NCI-H2107 (cell line): ENCODE results near the gene C10orf71.

Experiments
- DNase-seq: peaks from one replicate; lab custom pipeline; 2025; lab: John Stamatoyannopoulos, UW

The C10orf71 gene

GRCh38 chr10:49314806-49315205 lies 15.8 kb downstream of the C10orf71 start:
- no peak for DNase-seq

GRCh38 chr10:49318028-49318427 lies 19.1 kb downstream of the C10orf71 start:
- DNase-seq: no peak

GRCh38 chr10:49318755-49319154 lies 19.8 kb downstream of the C10orf71 start:
- no peak for DNase-seq

GRCh38 chr10:49319206-49319605 lies 20.2 kb downstream of the C10orf71 start:
- DNase-seq: no peak

- no peak for DNase-seq
Observed at GRCh38 chr10:49320191-49320590, 21.2 kb downstream of the C10orf71 start.

GRCh38 chr10:49321021-49321420 lies 22.1 kb downstream of the C10orf71 start:
- no peak for DNase-seq

GRCh38 chr10:49322371-49323170 lies 23.6 kb downstream of the C10orf71 start:
- no peak for DNase-seq

GRCh38 chr10:49323171-49323895 lies 24.4 kb downstream of the C10orf71 start:
- no peak for DNase-seq

- no peak for DNase-seq
Observed at GRCh38 chr10:49323896-49324270, 24.9 kb downstream of the C10orf71 start.

GRCh38 chr10:49324711-49325110 lies 25.7 kb downstream of the C10orf71 start:
- DNase-seq: no peak

- DNase-seq: no peak
Observed at GRCh38 chr10:49325131-49325915, 26.4 kb downstream of the C10orf71 start.

- no peak for DNase-seq
Observed at GRCh38 chr10:49325916-49326783, 27.2 kb downstream of the C10orf71 start.

- DNase-seq: no peak
Observed at GRCh38 chr10:49327036-49327813, 28.3 kb downstream of the C10orf71 start.

- DNase-seq: no peak
Observed at GRCh38 chr10:49328401-49329145, 29.6 kb downstream of the C10orf71 start.

- no peak for DNase-seq
Observed at GRCh38 chr10:49329146-49329505, 30.2 kb downstream of the C10orf71 start.

GRCh38 chr10:49330127-49330665 lies 31.2 kb downstream of the C10orf71 start:
- DNase-seq: no peak

- DNase-seq: no peak
Observed at GRCh38 chr10:49331431-49331830, 32.5 kb downstream of the C10orf71 start.

- no peak for DNase-seq
Observed at GRCh38 chr10:49332333-49332732, 33.4 kb downstream of the C10orf71 start.

- DNase-seq: no peak
Observed at GRCh38 chr10:49332768-49333167, 33.8 kb downstream of the C10orf71 start.

GRCh38 chr10:49333192-49333591 lies 34.2 kb downstream of the C10orf71 start:
- no peak for DNase-seq
